Esophagus muscularis mucosa (tissue), 4 donors: Measurements from ENCODE around the gene ACKR2.

Experiments
- EP300 ChIP-seq: sonication (generic); formaldehyde crosslinking; IDR thresholded peaks from one replicate; pipeline ENCODE4 v1.6.1; 2017; ENCODE audit warnings: antibody characterized with exemption
- POLR2A ChIP-seq: fragments of 450-650 bp; IDR thresholded peaks from one replicate; pipeline ENCODE4 v1.6.1; 2017; ENCODE audit warnings: antibody characterized with exemption, moderate library complexity, mild to moderate bottlenecking, low read depth
- POLR2AphosphoS5 ChIP-seq, 2 donors: sonication (generic); formaldehyde crosslinking; IDR thresholded peaks; one replicate each; pipeline ENCODE4 v1.6.1; 2017; ENCODE audit warnings: antibody characterized with exemption in 2 of 2
- TF ChIP-seq, protein P1 (sequence below), 3 experiments: fragments of 200-600 bp in 2 of 3; fragments of 450-650 bp in 1 of 3; sonication (generic) in 2 of 3; IDR thresholded peaks; one replicate each; pipeline ENCODE4 v1.5.1; 2017 to 2019; ENCODE audit warnings: antibody characterized with exemption in 3 of 3, mild to moderate bottlenecking in 2 of 3, moderate library complexity in 1 of 3

DNA sequence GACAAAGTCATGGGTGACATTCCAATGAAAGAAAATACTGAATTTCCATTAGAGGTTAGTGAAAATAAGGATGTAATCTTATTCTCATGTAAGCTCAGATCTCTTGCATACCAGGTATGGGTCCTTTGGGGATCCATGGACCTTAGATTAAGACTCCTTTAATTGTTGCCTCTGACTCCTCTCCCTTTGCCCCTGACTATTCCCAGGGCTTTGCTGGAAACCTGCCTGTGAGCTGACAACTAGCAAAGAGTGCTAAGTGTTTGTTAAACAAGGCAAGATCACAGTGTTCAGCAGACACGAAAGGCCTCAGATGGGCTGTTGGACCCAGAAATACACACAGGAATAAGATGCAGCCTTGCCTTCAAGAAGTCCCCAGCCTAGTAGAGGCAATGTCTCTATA is 32.1 kb downstream of the ACKR2 start:
- TF ChIP-seq POLR2A (no peak), EP300 (no peak), POLR2AphosphoS5 (IDR thresholded peaks at IDR 0.05) (peak in 1 of 2 donors; percentile 38)
- TF ChIP-seq, protein P1, sequence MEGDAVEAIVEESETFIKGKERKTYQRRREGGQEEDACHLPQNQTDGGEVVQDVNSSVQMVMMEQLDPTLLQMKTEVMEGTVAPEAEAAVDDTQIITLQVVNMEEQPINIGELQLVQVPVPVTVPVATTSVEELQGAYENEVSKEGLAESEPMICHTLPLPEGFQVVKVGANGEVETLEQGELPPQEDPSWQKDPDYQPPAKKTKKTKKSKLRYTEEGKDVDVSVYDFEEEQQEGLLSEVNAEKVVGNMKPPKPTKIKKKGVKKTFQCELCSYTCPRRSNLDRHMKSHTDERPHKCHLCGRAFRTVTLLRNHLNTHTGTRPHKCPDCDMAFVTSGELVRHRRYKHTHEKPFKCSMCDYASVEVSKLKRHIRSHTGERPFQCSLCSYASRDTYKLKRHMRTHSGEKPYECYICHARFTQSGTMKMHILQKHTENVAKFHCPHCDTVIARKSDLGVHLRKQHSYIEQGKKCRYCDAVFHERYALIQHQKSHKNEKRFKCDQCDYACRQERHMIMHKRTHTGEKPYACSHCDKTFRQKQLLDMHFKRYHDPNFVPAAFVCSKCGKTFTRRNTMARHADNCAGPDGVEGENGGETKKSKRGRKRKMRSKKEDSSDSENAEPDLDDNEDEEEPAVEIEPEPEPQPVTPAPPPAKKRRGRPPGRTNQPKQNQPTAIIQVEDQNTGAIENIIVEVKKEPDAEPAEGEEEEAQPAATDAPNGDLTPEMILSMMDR (IDR thresholded peaks at IDR 0.05), result no peak
